Esophagus (tissue), 2 donors: ENCODE measurements around the gene DOCK1. TPM values are rescaled to one million over a fixed set of nuclear protein-coding genes. Genes with fewer than 3 reads are reported as not detected.

Experiments used
- H3K27ac ChIP-seq, 2 donors: one replicate each; pipeline ENCODE4 v1.5.1; 2013; ENCODE audit warnings: low read depth in 2 of 2, mild to moderate bottlenecking in 2 of 2, inconsistent platforms in 1 of 2, low read length in 1 of 2, moderate library complexity in 1 of 2
- H3K27me3 ChIP-seq, 2 donors: one replicate each; pipeline ENCODE4 v1.6.1; 2013; ENCODE audit warnings: low read length in 2 of 2, control low read depth in 1 of 2, mild to moderate bottlenecking in 1 of 2; ENCODE audit not compliant: insufficient read depth in 2 of 2, control insufficient read depth in 1 of 2
- H3K36me3 ChIP-seq, 2 donors: one replicate each; pipeline ENCODE4 v1.6.1; 2013; ENCODE audit warnings: low read length in 1 of 2; ENCODE audit not compliant: control insufficient read depth in 2 of 2, insufficient read depth in 2 of 2
- H3K4me1 ChIP-seq, 2 donors: one replicate each; pipeline ENCODE4 v1.6.1; 2013; ENCODE audit warnings: low read length in 1 of 2; ENCODE audit not compliant: control insufficient read depth in 2 of 2, insufficient read depth in 2 of 2
- H3K4me3 ChIP-seq, 2 donors: one replicate each; pipeline ENCODE4 v1.5.1; 2013; ENCODE audit warnings: low read length in 2 of 2, mild to moderate bottlenecking in 2 of 2, low read depth in 1 of 2, moderate library complexity in 1 of 2
- H3K9me3 ChIP-seq, 2 donors: one replicate each; pipeline ENCODE4 v1.6.1; 2013; ENCODE audit warnings: mild to moderate bottlenecking in 2 of 2, low read depth in 1 of 2, low read length in 1 of 2, moderate library complexity in 1 of 2; ENCODE audit not compliant: control insufficient read depth in 2 of 2, insufficient read depth in 1 of 2
- WGBS, 2 donors: extraction: QIAGEN DNeasy Blood & Tissue Kit; methylation state at CpG; one replicate each; pipeline ENCODE4 v1.1.7; 2013; 5-methylcytosine and 5-hydroxymethylcytosine counted together
- polyA plus RNA-seq, 2 donors: library from polyadenylated mRNA; stranded (reverse); fragments of 200-250 nt; gene quantifications; one replicate each; pipeline ENCODE4 v1.2.3, GENCODE V29; 2013
- donor health status: healthy with polysubstance abuse.
- donor health status: Bipolar disorder and iron deficiency.

Gene DOCK1
- 10 to 100 TPM; 11.4 to 17.5 TPM for polyA plus RNA-seq

GRCh38 chr10:126904818-126905701, at the start of gene DOCK1:
TSS of gene DOCK1 (plus strand) at chr10:126905428. CDS start at chr10:126905518, 90 bp downstream.
- Histone ChIP-seq H3K36me3 (no peaks in the 10 kb centered on the region), H3K4me1 (peaks cover 4 to 21% of the 10 kb centered on the region in 2 donors), H3K9me3 (no peaks in the 10 kb centered on the region), H3K27ac (peak within 1 kb of the TSS; percentile 62 to 77), H3K27me3 (no peaks in the 10 kb centered on the region), H3K4me3 (peak within 1 kb of the TSS; percentile 78 to 91)
- WGBS, 2 donors = 2% methylated on average over 67 to 108 of the region's 108 CpGs

- Histone ChIP-seq H3K27me3 (no peaks in the 10 kb centered on the region), H3K4me3 (no peak overlapping the region), H3K4me1 (no peaks in the 10 kb centered on the region), H3K9me3 (peaks cover 3 to 5% of the 10 kb centered on the region in 2 donors), H3K27ac (no peak overlapping the region), H3K36me3 (no peaks in the 10 kb centered on the region)
- 91 to 94% methylated on average over 8 of the region's 8 CpGs for WGBS, 2 donors
Measured at GRCh38 chr10:126857178-126857806, 47.9 kb upstream of the DOCK1 start.

GRCh38 chr10:126867567-126868365, 37.5 kb upstream of the DOCK1 start:
- Histone ChIP-seq H3K27ac (no peak overlapping the region), H3K4me1 (no peaks in the 10 kb centered on the region)

GRCh38 chr10:126868371-126868770, 36.9 kb upstream of the DOCK1 start:
- no peaks in the 10 kb centered on the region for H3K36me3 ChIP-seq
- H3K4me3 ChIP-seq = no peak overlapping the region
- no peaks in the 10 kb centered on the region for H3K27me3 ChIP-seq
- no peaks in the 10 kb centered on the region for H3K9me3 ChIP-seq
- H3K27ac ChIP-seq = no peak overlapping the region
- 85 to 86% methylated on average over 6 of the region's 6 CpGs for WGBS, 2 donors
- H3K4me1 ChIP-seq = no peaks in the 10 kb centered on the region

More at GRCh38 chr10:126867567-126868365, 37.5 kb upstream of the DOCK1 start:
- WGBS, 2 donors = 76 to 85% methylated on average over 9 of the region's 9 CpGs
- Histone ChIP-seq H3K27me3 (no peaks in the 10 kb centered on the region), H3K4me3 (no peak overlapping the region), H3K9me3 (no peaks in the 10 kb centered on the region), H3K36me3 (no peaks in the 10 kb centered on the region)

- 84 to 92% methylated on average over 7 of the region's 7 CpGs for WGBS, 2 donors
- no peak overlapping the region for H3K27ac ChIP-seq
- no peak overlapping the region for H3K4me3 ChIP-seq
- H3K4me1 ChIP-seq = no peaks in the 10 kb centered on the region
- no peaks in the 10 kb centered on the region for H3K9me3 ChIP-seq
- H3K27me3 ChIP-seq = no peaks in the 10 kb centered on the region
- H3K36me3 ChIP-seq = no peaks in the 10 kb centered on the region
Measured at GRCh38 chr10:126872135-126872534, 33.1 kb upstream of the DOCK1 start.

- no peaks in the 10 kb centered on the region for H3K36me3 ChIP-seq
- 45 to 55% methylated on average over 3 of the region's 3 CpGs for WGBS, 2 donors
- H3K27ac ChIP-seq = no peak overlapping the region
- no peaks in the 10 kb centered on the region for H3K27me3 ChIP-seq
- no peaks in the 10 kb centered on the region for H3K9me3 ChIP-seq
- no peaks in the 10 kb centered on the region for H3K4me1 ChIP-seq
- no peak overlapping the region for H3K4me3 ChIP-seq
Measured at GRCh38 chr10:126872768-126873167, 32.5 kb upstream of the DOCK1 start.

- WGBS, 2 donors = 81% methylated on average over 3 of the region's 3 CpGs
- Histone ChIP-seq H3K4me1 (no peaks in the 10 kb centered on the region), H3K4me3 (no peak overlapping the region), H3K27me3 (no peaks in the 10 kb centered on the region), H3K36me3 (no peaks in the 10 kb centered on the region), H3K27ac (no peak overlapping the region), H3K9me3 (no peaks in the 10 kb centered on the region)
Measured at GRCh38 chr10:126876456-126876855, 28.8 kb upstream of the DOCK1 start.

- H3K27ac ChIP-seq = no peak overlapping the region
- no peaks in the 10 kb centered on the region for H3K9me3 ChIP-seq
- 64 to 70% methylated on average over 2 of the region's 2 CpGs for WGBS, 2 donors
- H3K4me3 ChIP-seq = no peak overlapping the region
- H3K27me3 ChIP-seq = no peaks in the 10 kb centered on the region
- H3K4me1 ChIP-seq = no peaks in the 10 kb centered on the region
- no peaks in the 10 kb centered on the region for H3K36me3 ChIP-seq
Measured at GRCh38 chr10:126877390-126877789, 27.8 kb upstream of the DOCK1 start.

- H3K4me3 ChIP-seq = no peak overlapping the region
- no peaks in the 10 kb centered on the region for H3K36me3 ChIP-seq
- no peaks in the 10 kb centered on the region for H3K9me3 ChIP-seq
- no peaks in the 10 kb centered on the region for H3K4me1 ChIP-seq
- no peaks in the 10 kb centered on the region for H3K27me3 ChIP-seq
- no peak overlapping the region for H3K27ac ChIP-seq
- WGBS, 2 donors = 88 to 90% methylated on average over 10 of the region's 10 CpGs
Measured at GRCh38 chr10:126878594-126878993, 26.6 kb upstream of the DOCK1 start.
